Naive thymus-derived CD4-positive, alpha-beta T cell (primary cell): ENCODE data around the gene RPS14. TPM values are rescaled to one million over a fixed set of nuclear protein-coding genes. Genes with fewer than 3 reads are reported as not detected.

Experiments used
- ATAC-seq: fragments of 150-1000 bp; cut with Tn5 transposase; 2 replicates; pipeline ENCODE4 v1.10.0; 2021; ENCODE audit warnings: mild to moderate bottlenecking, moderate library complexity
- CTCF ChIA-PET: fragments of 350-600 bp; sonication (Branson Sonifier 250); formaldehyde crosslinking; loops from one replicate; lab custom pipeline; 2021; ENCODE audit warnings: antibody characterized with exemption; lab: Charles Lee
- POLR2A ChIA-PET: fragments of 350-600 bp; sonication (Branson Sonifier 250); formaldehyde crosslinking; loops from one replicate; lab custom pipeline; 2021; ENCODE audit warnings: antibody characterized with exemption, inconsistent platforms; lab: Charles Lee
- DNase-seq, 9 donors: peaks; one replicate each; pipeline versions ENCODE4 v3.0.0 to v3.0.0-alpha.2; 2020 to 2022; ENCODE audit warnings: mixed read lengths in 1 of 9
- H3K27ac ChIP-seq: one replicate; pipeline ENCODE4 v1.7.0; 2013; ENCODE audit warnings: mild to moderate bottlenecking, low read depth, low read length, moderate library complexity
- H3K27me3 ChIP-seq, 2 donors: one replicate each; pipeline ENCODE4 v1.7.0; 2013; ENCODE audit warnings: low read length in 2 of 2, mild to moderate bottlenecking in 2 of 2, moderate library complexity in 2 of 2; ENCODE audit not compliant: control insufficient read depth in 2 of 2, insufficient read depth in 2 of 2
- H3K36me3 ChIP-seq, 3 experiments: 1 replicate in 2 of 3; 2 replicates in 1 of 3; pipeline ENCODE4 v1.7.0; 2013; ENCODE audit warnings: low read length in 3 of 3, mild to moderate bottlenecking in 3 of 3, moderate library complexity in 1 of 3; ENCODE audit not compliant: insufficient read depth in 3 of 3, control insufficient read depth in 2 of 3
- H3K4me1 ChIP-seq, 2 donors: one replicate each; pipeline ENCODE4 v1.7.0; 2013; ENCODE audit warnings: low read length in 2 of 2, mild to moderate bottlenecking in 2 of 2, moderate library complexity in 1 of 2; ENCODE audit not compliant: control insufficient read depth in 2 of 2, insufficient read depth in 2 of 2
- H3K4me3 ChIP-seq: 2 replicates; pipeline ENCODE4 v1.7.0; 2013; ENCODE audit warnings: mild to moderate bottlenecking, low read length
- H3K9me3 ChIP-seq, 3 experiments: 1 replicate in 2 of 3; 2 replicates in 1 of 3; pipeline ENCODE4 v1.7.0; 2013; ENCODE audit warnings: low read length in 3 of 3; ENCODE audit not compliant: control insufficient read depth in 2 of 3
- H3K27ac Mint-ChIP-seq, 9 donors: one replicate each; pipeline ENCODE4 v1.8.0; 2020 to 2022; ENCODE audit warnings: mixed read lengths in 9 of 9, mild to moderate bottlenecking in 8 of 9, moderate library complexity in 5 of 9, inconsistent platforms in 2 of 9
- H3K27me3 Mint-ChIP-seq, 5 donors: one replicate each; pipeline ENCODE4 v1.8.0; 2021 to 2022; ENCODE audit warnings: mixed read lengths in 5 of 5, mild to moderate bottlenecking in 1 of 5
- H3K36me3 Mint-ChIP-seq, 5 donors: one replicate each; pipeline ENCODE4 v1.8.0; 2020 to 2022; ENCODE audit warnings: mixed read lengths in 5 of 5, mild to moderate bottlenecking in 3 of 5, inconsistent platforms in 1 of 5
- H3K4me1 Mint-ChIP-seq, 7 donors: one replicate each; pipeline ENCODE4 v1.8.0; 2020 to 2022; ENCODE audit warnings: mixed read lengths in 7 of 7, mild to moderate bottlenecking in 3 of 7, inconsistent platforms in 1 of 7
- H3K4me3 Mint-ChIP-seq, 10 donors: one replicate each; pipeline ENCODE4 v1.8.0; 2020 to 2022; ENCODE audit warnings: mild to moderate bottlenecking in 10 of 10, mixed read lengths in 10 of 10, moderate library complexity in 6 of 10, inconsistent platforms in 2 of 10
- H3K9me3 Mint-ChIP-seq, 11 donors: one replicate each; pipeline ENCODE4 v1.8.0; 2020 to 2022; ENCODE audit warnings: mixed read lengths in 11 of 11, mild to moderate bottlenecking in 4 of 11, inconsistent platforms in 1 of 11, moderate library complexity in 1 of 11
- intact Hi-C, 2 donors: fragments of 100-400 bp; cut with micrococcal nuclease; formaldehyde crosslinking; loops; one replicate each; pipeline ENCODE4 v1.15.1; 2023
- polyA plus RNA-seq, 2 donors: library from polyadenylated mRNA; unstranded; fragments of 300-500 nt; fragmentation: Illumina TruSeq; gene quantifications; one replicate each; pipeline ENCODE4 v1.2.3, GENCODE V29; 2021
- total RNA-seq, 6 experiments: library from RNA in 5 of 6; stranded (reverse) in 5 of 6; gene quantifications; 1 replicate in 5 of 6; 2 replicates in 1 of 6; pipeline ENCODE4 v1.2.3 and lab custom pipeline; 2021 to 2026

RPS14 gene
- total and polyA plus RNA-seq, 7 experiments from 2014 or later: 2,331 to 11,248 (median 6,766) TPM

- intact Hi-C loops: loop anchor here in 1 of 2 donors (1.0 kb wide), 1 partner anchor 39 kb away; no protein-coding TSS in a partner anchor
- ChIA-PET POLR2A (interaction anchor here (0.5 to 1.6 kb wide), 3 partner anchors 9 to 1368 kb away, joined by 3 to 5 read pairs (median 4); no protein-coding TSS in a partner anchor), CTCF (interaction anchor here (0.9 kb wide), 1 partner anchor 15 kb away, joined by 3 read pairs; the partner anchor contains the start of gene CD74)
- peaks cover 9 to 96% (median 12%) of the 10 kb centered on the region in 3 experiments for H3K36me3 ChIP-seq
- H3K4me3 ChIP-seq: no peak overlapping the region
- no peaks in the 10 kb centered on the region for H3K27me3 ChIP-seq
- Mint-ChIP-seq H3K27ac (peak overlapping the region in 3 of 9 donors; percentile 22 to 56 (median 43)), H3K27me3 (no peaks in the 10 kb centered on the region), H3K4me3 (no peak overlapping the region), H3K4me1 (peaks cover 0 to 6% (median 3%) of the 10 kb centered on the region in 7 donors), H3K36me3 (peaks cover 3 to 41% (median 19%) of the 10 kb centered on the region in 5 donors), H3K9me3 (no peaks in the 10 kb centered on the region)
- peaks cover 0 to 3% of the 10 kb centered on the region in 2 donors for H3K4me1 ChIP-seq
- H3K9me3 ChIP-seq: no peaks in the 10 kb centered on the region
- no peak for DNase-seq
- H3K27ac ChIP-seq: no peak overlapping the region
- no peak for ATAC-seq
Observed at GRCh38 chr5:150397146-150397781, 52.3 kb downstream of the RPS14 start.

GRCh38 chr5:150396267-150396666, 53.3 kb downstream of the RPS14 start:
- no peak for DNase-seq
- Mint-ChIP-seq H3K4me1 (peaks cover 0 to 3% (median 0%) of the 10 kb centered on the region in 7 donors), H3K4me3 (no peak overlapping the region), H3K27me3 (no peaks in the 10 kb centered on the region), H3K36me3 (peaks cover 3 to 39% (median 19%) of the 10 kb centered on the region in 5 donors), H3K9me3 (no peaks in the 10 kb centered on the region), H3K27ac (peak overlapping the region in 3 of 9 donors; percentile 28 to 48 (median 47))
- H3K4me3 ChIP-seq: no peak overlapping the region
- H3K27me3 ChIP-seq: no peaks in the 10 kb centered on the region
- no peak for ATAC-seq
- peaks cover 0 to 3% of the 10 kb centered on the region in 2 donors for H3K4me1 ChIP-seq
- ChIA-PET CTCF (interaction anchor here (0.6 to 0.9 kb wide), 2 partner anchors 14 to 16 kb away, joined by 3 read pairs; partner anchors contain the start of gene CD74), POLR2A (no interaction called here)
- intact Hi-C loops: no loop called here
- H3K27ac ChIP-seq: no peak overlapping the region
- no peaks in the 10 kb centered on the region for H3K9me3 ChIP-seq
- H3K36me3 ChIP-seq: peaks cover 11 to 96% (median 12%) of the 10 kb centered on the region in 3 experiments

GRCh38 chr5:150395688-150395975, 53.9 kb downstream of the RPS14 start:
- DNase-seq (no peak), ATAC-seq (no peak)
- H3K36me3 ChIP-seq: peaks cover 10 to 97% (median 12%) of the 10 kb centered on the region in 3 experiments
- no peaks in the 10 kb centered on the region for H3K4me1 ChIP-seq
- no peaks in the 10 kb centered on the region for H3K9me3 ChIP-seq
- POLR2A ChIA-PET: no interaction called here
- no peak overlapping the region for H3K27ac ChIP-seq
- H3K27me3 ChIP-seq: no peaks in the 10 kb centered on the region
- no peak overlapping the region for H3K4me3 ChIP-seq
- intact Hi-C loops: loop anchor here in 1 of 2 donors (1.0 kb wide), 1 partner anchor 17 kb away; the partner anchor contains the start of gene CD74
- Mint-ChIP-seq H3K9me3 (no peaks in the 10 kb centered on the region), H3K36me3 (peaks cover 3 to 41% (median 19%) of the 10 kb centered on the region in 5 donors), H3K27me3 (no peaks in the 10 kb centered on the region), H3K27ac (peak overlapping the region in 3 of 9 donors; percentile 28 to 48 (median 47)), H3K4me1 (peaks cover 0 to 1% (median 0%) of the 10 kb centered on the region in 7 donors), H3K4me3 (no peak overlapping the region)
- CTCF ChIA-PET: interaction anchor here (0.6 kb wide), 1 partner anchor 15 kb away, joined by 3 read pairs; no protein-coding TSS in a partner anchor

- Mint-ChIP-seq H3K27ac (peak overlapping the region in 3 of 9 donors; percentile 33 to 80 (median 53)), H3K36me3 (peaks cover 3 to 40% (median 17%) of the 10 kb centered on the region in 5 donors), H3K4me3 (no peak overlapping the region), H3K4me1 (peaks cover 0 to 1% (median 0%) of the 10 kb centered on the region in 7 donors), H3K9me3 (no peaks in the 10 kb centered on the region), H3K27me3 (no peaks in the 10 kb centered on the region)
- ATAC-seq (no peak), DNase-seq (no peak)
- Histone ChIP-seq H3K27me3 (no peaks in the 10 kb centered on the region), H3K27ac (no peak overlapping the region), H3K9me3 (no peaks in the 10 kb centered on the region), H3K4me3 (no peak overlapping the region), H3K36me3 (peaks cover 10 to 96% (median 12%) of the 10 kb centered on the region in 3 experiments), H3K4me1 (no peaks in the 10 kb centered on the region)
- ChIA-PET CTCF (no interaction called here), POLR2A (interaction anchor here (0.6 kb wide), 1 partner anchor 38 kb away, joined by 3 read pairs; no protein-coding TSS in a partner anchor)
- intact Hi-C loops: loop anchor here in 1 of 2 donors (1.0 kb wide), 1 partner anchor 17 kb away; the partner anchor contains the start of gene CD74
Observed at GRCh38 chr5:150394912-150395687, 54.4 kb downstream of the RPS14 start.

GRCh38 chr5:150394131-150394530, 55.4 kb downstream of the RPS14 start:
- Histone ChIP-seq H3K27me3 (no peaks in the 10 kb centered on the region), H3K36me3 (peaks cover 10 to 96% (median 12%) of the 10 kb centered on the region in 3 experiments), H3K4me3 (no peak overlapping the region), H3K27ac (no peak overlapping the region), H3K4me1 (no peaks in the 10 kb centered on the region), H3K9me3 (no peaks in the 10 kb centered on the region)
- H3K27me3 Mint-ChIP-seq: no peaks in the 10 kb centered on the region
- ATAC-seq (peak; percentile 7), DNase-seq (no peak)
- ChIA-PET CTCF (no interaction called here), POLR2A (interaction anchor here (0.6 kb wide), 1 partner anchor 39 kb away, joined by 3 read pairs; no protein-coding TSS in a partner anchor)
- no peaks in the 10 kb centered on the region for H3K9me3 Mint-ChIP-seq
- intact Hi-C loops: no loop called here
- H3K27ac Mint-ChIP-seq: no peak overlapping the region
- H3K4me3 Mint-ChIP-seq: no peak overlapping the region
- H3K36me3 Mint-ChIP-seq: peaks cover 3 to 42% (median 13%) of the 10 kb centered on the region in 5 donors
- peaks cover 0 to 1% (median 0%) of the 10 kb centered on the region in 7 donors for H3K4me1 Mint-ChIP-seq

GRCh38 chr5:150393096-150393645, 56.4 kb downstream of the RPS14 start:
- Histone ChIP-seq H3K9me3 (no peaks in the 10 kb centered on the region), H3K27ac (no peak overlapping the region), H3K27me3 (no peaks in the 10 kb centered on the region), H3K4me3 (no peak overlapping the region), H3K36me3 (peaks cover 12 to 95% (median 17%) of the 10 kb centered on the region in 3 experiments), H3K4me1 (no peaks in the 10 kb centered on the region)
- ChIA-PET CTCF (interaction anchor here (0.6 kb wide), 1 partner anchor 1216 kb away, joined by 3 read pairs; no protein-coding TSS in a partner anchor), POLR2A (no interaction called here)
- Mint-ChIP-seq H3K36me3 (peaks cover 3 to 37% (median 13%) of the 10 kb centered on the region in 5 donors), H3K4me3 (no peak overlapping the region), H3K9me3 (no peaks in the 10 kb centered on the region), H3K4me1 (peaks cover 0 to 1% (median 0%) of the 10 kb centered on the region in 7 donors), H3K27me3 (no peaks in the 10 kb centered on the region), H3K27ac (peak overlapping the region in 1 of 9 donors; percentile 45)
- no peak for ATAC-seq
- DNase-seq: no peak
- intact Hi-C loops: no loop called here
